Osteoblast (primary cell): ENCODE data around the gene CEP63. TPM values are rescaled to one million over a fixed set of nuclear protein-coding genes. Genes with fewer than 3 reads are reported as not detected.

Source experiments
- DNase-seq: peaks from one replicate; pipeline ENCODE4 v3.0.0; 2011; ENCODE audit warnings: low spot score, mixed read lengths; ENCODE audit not compliant: insufficient read length; ENCODE audit errors: missing footprints
- H2AFZ ChIP-seq: 2 replicates; pipeline ENCODE4 v1.6.0; 2011; ENCODE audit warnings: mild to moderate bottlenecking, low read length
- H3K27ac ChIP-seq: 2 replicates; pipeline ENCODE4 v1.5.1; 2011; ENCODE audit warnings: mild to moderate bottlenecking, low read depth, low read length, moderate library complexity
- H3K27me3 ChIP-seq: 2 replicates; pipeline ENCODE4 v1.6.0; 2012; ENCODE audit warnings: mild to moderate bottlenecking, control low read depth, inconsistent platforms, low read length, moderate library complexity; ENCODE audit not compliant: insufficient read depth
- H3K36me3 ChIP-seq: 2 replicates; pipeline ENCODE4 v1.5.1; 2011; ENCODE audit warnings: mild to moderate bottlenecking, low read length, control low read depth, moderate library complexity; ENCODE audit not compliant: insufficient read depth
- H3K4me1 ChIP-seq: 2 replicates; pipeline ENCODE4 v1.5.1; 2011; ENCODE audit warnings: mild to moderate bottlenecking, low read length, control low read depth, moderate library complexity; ENCODE audit not compliant: insufficient read depth
- H3K4me2 ChIP-seq: 2 replicates; pipeline ENCODE4 v1.6.0; 2011; ENCODE audit warnings: mild to moderate bottlenecking, low read length; ENCODE audit not compliant: insufficient read depth
- H3K4me3 ChIP-seq: fragments of 200-600 bp; sonication (generic); 3 replicates; pipeline ENCODE4 v1.5.1; 2012; ENCODE audit warnings: mild to moderate bottlenecking, low read length, inconsistent platforms; ENCODE audit not compliant: insufficient read depth
- H3K79me2 ChIP-seq: 2 replicates; pipeline ENCODE4 v1.6.0; 2012; ENCODE audit warnings: mild to moderate bottlenecking, low read length, control low read depth, inconsistent platforms; ENCODE audit not compliant: insufficient read depth
- H3K9me3 ChIP-seq: 2 replicates; pipeline ENCODE4 v1.5.1; 2011; ENCODE audit warnings: low read depth, low read length, control low read depth
- H4K20me1 ChIP-seq: 2 replicates; pipeline ENCODE4 v1.6.0; 2012; ENCODE audit warnings: mild to moderate bottlenecking, low read length, control low read depth; ENCODE audit not compliant: insufficient read depth
- total RNA-seq: library from RNA; depleted of rRNA; stranded (reverse); fragments of >200 nt; gene quantifications from 2 replicates; pipeline ENCODE4 v1.2.3, GENCODE V29; 2012
- TF ChIP-seq, protein P1 (sequence below): IDR thresholded peaks from 2 replicates; pipeline ENCODE4 v1.5.1; 2011; ENCODE audit warnings: mild to moderate bottlenecking, low read depth, low read length, moderate library complexity; ENCODE audit errors: extremely low read depth

Gene CEP63
- total RNA-seq, 1 donor, result 15.9 TPM

DNA sequence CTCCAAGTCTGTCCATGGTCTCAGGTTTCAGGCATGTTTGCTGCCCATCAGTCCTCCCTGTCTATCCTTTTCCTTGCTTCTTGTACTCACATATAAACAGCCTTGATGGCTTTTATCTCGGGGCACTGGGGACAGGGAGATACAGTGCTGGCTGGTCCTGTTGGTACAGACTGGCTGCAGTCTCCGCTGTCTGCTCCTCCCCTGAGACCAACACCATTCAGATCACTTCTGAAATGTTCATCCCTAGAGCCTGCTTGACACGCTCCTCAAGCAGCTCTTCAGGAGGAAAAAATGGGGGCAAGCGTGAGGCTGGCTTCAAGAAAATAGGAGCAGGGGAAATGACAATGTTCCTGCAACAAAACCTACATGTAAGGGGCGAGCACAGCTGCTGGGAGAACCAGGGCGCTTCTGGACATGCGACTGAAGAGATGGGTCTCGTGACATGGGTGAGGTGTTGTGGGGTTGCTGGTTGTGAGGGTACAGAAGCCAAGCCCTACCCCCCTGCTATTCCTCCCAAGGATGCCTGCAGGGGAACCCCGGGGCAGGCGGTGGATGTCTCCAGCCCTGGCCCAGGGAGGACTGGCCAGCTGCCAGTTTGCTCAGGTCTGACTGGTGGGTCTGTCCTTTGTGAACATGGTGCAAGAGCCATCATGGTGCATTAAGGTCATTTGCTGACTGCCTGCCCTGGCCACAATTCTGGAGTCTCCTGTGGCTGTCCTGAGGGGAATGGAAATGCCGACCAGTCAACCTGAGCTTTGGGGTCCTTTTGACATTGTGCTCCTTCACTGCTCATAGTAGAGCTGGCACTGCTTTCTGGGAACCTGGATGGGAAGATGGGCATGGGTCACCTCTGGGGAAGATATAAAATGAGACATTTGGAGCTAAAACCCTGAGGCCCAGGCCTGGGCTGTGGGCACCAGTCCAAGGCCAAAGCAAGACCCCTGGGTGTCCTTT lies 124.9 kb downstream of the CEP63 start:
- H3K9me3 ChIP-seq, result no peaks in the 10 kb centered on the region
- DNase-seq, result no peak
- TF ChIP-seq, protein P1, sequence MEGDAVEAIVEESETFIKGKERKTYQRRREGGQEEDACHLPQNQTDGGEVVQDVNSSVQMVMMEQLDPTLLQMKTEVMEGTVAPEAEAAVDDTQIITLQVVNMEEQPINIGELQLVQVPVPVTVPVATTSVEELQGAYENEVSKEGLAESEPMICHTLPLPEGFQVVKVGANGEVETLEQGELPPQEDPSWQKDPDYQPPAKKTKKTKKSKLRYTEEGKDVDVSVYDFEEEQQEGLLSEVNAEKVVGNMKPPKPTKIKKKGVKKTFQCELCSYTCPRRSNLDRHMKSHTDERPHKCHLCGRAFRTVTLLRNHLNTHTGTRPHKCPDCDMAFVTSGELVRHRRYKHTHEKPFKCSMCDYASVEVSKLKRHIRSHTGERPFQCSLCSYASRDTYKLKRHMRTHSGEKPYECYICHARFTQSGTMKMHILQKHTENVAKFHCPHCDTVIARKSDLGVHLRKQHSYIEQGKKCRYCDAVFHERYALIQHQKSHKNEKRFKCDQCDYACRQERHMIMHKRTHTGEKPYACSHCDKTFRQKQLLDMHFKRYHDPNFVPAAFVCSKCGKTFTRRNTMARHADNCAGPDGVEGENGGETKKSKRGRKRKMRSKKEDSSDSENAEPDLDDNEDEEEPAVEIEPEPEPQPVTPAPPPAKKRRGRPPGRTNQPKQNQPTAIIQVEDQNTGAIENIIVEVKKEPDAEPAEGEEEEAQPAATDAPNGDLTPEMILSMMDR, result no peak
- no peaks in the 10 kb centered on the region for H3K36me3 ChIP-seq
- H2AFZ ChIP-seq, result no peak overlapping the region
- no peaks in the 10 kb centered on the region for H3K27me3 ChIP-seq
- no peaks in the 10 kb centered on the region for H4K20me1 ChIP-seq
- H3K4me1 ChIP-seq, result peaks cover 5% of the 10 kb centered on the region
- H3K27ac ChIP-seq, result no peak overlapping the region
- H3K79me2 ChIP-seq, result no peaks in the 10 kb centered on the region
- H3K4me2 ChIP-seq, result no peak overlapping the region
- no peak overlapping the region for H3K4me3 ChIP-seq

DNA sequence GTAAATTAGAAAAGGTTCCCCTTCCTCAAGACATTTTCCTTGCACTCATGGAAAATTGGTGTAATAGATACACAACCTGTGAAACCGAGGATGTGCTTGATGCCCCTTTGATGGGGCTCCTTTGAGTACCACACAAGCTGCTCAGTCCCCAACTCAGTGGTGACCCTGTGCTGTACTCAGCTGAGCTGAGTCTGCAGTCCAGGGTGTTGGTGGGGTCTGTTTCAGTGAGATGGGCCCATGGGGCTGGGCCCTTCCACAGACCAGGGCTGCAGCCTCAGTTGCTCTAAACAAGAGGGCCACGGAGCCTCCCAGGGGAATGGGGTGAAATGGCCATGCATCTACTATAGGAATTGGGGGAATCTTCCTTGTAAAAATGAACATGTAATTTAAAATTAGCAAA lies 125.7 kb downstream of the CEP63 start:
- Histone ChIP-seq H3K27me3 (no peaks in the 10 kb centered on the region), H3K27ac (no peak overlapping the region), H4K20me1 (no peaks in the 10 kb centered on the region), H3K4me1 (peaks cover 5% of the 10 kb centered on the region), H3K9me3 (no peaks in the 10 kb centered on the region), H2AFZ (no peak overlapping the region), H3K4me3 (no peak overlapping the region), H3K36me3 (no peaks in the 10 kb centered on the region), H3K4me2 (no peak overlapping the region), H3K79me2 (no peaks in the 10 kb centered on the region)
- DNase-seq, result no peak
- TF ChIP-seq, protein P1, result no peak

DNA sequence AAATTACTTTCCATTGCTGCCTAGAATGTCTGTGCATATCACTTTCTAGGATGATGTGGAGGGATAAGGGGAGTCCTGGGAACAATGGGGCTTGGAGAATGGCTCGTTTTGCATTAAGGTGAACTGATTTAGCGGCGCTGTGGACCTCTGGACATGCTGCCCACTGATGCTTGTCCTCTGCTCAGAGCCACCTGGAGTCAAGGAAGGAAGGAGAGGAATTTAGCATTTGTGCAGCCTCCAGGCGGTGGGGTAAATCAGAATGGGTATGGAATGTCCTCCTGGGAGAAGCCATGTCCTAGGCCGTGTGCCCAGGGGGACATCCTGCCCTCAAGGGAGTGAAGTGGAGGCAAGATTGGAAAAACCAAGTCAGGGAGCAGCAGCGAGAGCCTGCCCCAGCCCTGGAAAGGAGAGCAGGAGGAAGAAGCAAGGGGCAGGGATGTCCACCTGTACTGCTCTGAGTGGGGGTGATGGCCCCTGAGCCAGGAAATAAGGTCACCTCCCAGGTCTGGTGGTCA lies 127.2 kb downstream of the CEP63 start:
- Histone ChIP-seq H3K4me1 (no peaks in the 10 kb centered on the region), H2AFZ (no peak overlapping the region), H4K20me1 (no peaks in the 10 kb centered on the region), H3K4me3 (no peak overlapping the region), H3K36me3 (no peaks in the 10 kb centered on the region), H3K9me3 (no peaks in the 10 kb centered on the region), H3K4me2 (no peak overlapping the region), H3K27me3 (no peaks in the 10 kb centered on the region), H3K27ac (no peak overlapping the region), H3K79me2 (no peaks in the 10 kb centered on the region)
- TF ChIP-seq, protein P1, result no peak
- DNase-seq, result no peak

DNA sequence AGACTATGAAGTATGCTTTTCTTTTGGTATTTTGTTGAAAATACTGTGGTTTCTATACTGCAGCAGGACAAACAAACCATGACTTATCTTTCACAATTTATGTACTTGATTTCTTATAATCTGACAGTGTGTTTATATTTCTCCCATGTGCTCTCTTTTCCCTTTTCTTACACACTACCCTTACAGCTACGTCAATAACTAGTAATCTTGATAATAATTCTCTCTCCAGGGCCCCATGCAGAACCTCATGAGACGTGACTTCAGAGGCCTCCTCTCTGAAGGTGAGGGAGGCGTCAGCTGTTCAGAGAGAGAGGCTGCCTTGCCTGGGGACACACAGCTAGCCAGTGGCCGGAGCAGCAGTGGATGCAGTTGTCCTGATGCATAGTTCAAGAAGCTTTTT lies 129.1 kb downstream of the CEP63 start:
- DNase-seq, result no peak
- Histone ChIP-seq H3K27me3 (no peaks in the 10 kb centered on the region), H2AFZ (no peak overlapping the region), H3K9me3 (no peaks in the 10 kb centered on the region), H3K27ac (no peak overlapping the region), H3K4me3 (no peak overlapping the region), H3K4me2 (no peak overlapping the region), H4K20me1 (no peaks in the 10 kb centered on the region), H3K79me2 (no peaks in the 10 kb centered on the region), H3K36me3 (no peaks in the 10 kb centered on the region), H3K4me1 (no peaks in the 10 kb centered on the region)
- TF ChIP-seq, protein P1, result no peak
